ENCODE results near the gene CCDC191.

Gene CCDC191, protein sequence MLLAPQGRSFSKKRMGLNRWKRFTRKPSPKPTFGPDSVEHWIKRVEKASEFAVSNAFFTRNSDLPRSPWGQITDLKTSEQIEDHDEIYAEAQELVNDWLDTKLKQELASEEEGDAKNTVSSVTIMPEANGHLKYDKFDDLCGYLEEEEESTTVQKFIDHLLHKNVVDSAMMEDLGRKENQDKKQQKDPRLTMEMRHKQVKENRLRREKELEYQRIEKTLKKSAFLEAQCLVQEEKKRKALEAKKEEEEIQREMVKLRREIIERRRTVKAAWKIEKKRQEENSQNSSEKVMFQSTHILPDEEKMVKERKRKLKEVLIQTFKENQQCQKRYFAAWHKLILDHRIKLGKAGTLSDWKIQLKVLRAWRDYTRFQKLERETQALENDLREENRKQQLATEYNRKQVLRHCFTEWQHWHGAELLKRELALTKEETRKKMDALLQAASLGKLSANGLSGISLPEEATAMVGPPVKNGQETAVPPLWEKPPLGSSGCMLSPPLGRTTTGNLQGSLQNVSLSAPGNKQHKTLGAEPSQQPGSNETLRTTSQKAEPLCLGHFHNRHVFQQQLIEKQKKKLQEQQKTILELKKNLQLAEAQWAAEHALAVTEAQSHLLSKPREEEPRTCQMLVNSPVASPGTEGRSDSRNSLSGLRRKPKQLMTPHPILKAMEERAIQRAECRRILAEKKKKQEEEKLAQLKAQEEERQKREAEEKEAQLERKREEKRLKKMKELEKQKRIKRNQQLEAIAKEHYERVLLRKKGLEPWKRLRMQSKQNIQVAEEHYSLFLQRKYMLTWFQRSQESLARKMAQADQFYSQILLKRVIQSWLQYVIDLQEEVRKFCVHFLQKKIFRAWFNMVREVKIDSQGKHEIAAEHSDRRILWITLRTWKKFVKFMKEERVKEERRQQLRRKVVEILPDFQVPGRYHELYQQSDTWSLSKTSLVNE

DNA sequence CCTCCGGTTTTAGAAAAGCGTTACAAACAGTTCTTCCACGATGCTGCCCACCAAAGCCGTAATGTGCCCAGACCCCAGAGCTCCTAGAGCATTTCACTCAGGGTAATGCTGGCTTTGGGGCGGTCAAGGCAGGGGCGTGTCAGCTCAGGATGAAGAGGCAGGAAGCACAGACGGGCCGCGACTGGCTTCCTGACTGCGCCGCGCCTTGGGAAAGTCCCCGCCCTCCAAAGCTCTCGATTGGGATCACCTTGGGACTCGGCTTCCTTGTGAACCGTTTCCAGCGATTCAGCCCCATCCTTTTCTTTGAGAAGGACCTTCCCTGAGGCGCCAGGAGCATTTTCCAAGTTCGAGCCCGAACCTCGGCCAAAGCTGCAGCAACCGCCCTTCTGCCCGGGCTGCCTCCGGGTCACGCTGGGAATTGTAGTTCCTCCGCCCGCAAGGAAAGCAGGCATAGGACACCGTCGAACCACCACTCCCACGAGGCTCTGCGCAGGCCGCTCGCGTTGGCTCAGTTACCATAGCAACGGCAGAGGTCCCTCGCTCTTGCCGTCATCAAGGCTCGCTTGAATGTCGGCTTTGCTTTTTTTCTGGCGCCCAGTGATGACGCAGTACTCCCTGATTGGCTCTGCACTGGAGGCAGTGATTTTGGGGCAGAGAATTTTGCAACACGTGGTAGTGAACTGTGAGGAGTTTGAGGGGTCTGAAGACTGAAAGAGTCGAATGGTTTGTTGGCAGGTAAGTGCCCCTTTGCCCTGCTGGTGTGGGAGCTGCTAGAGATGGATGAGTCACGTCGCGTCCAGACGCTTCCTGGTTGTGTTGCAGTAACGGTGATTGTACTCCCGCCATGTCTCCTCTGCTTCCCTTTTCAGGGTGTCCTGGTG is at the start of gene CCDC191, which contains the start of gene QTRT2:
TSS of gene CCDC191 (minus strand) at position 397 of the 881 bp plus-strand sequence. CDS start at position 337, 60 bp downstream.
TSS of gene QTRT2 (plus strand) at position 608 of the 881 bp plus-strand sequence. CDS start 8,521 bp downstream, outside the sequence.
- peak; percentile 99 for DNase-seq

DNA sequence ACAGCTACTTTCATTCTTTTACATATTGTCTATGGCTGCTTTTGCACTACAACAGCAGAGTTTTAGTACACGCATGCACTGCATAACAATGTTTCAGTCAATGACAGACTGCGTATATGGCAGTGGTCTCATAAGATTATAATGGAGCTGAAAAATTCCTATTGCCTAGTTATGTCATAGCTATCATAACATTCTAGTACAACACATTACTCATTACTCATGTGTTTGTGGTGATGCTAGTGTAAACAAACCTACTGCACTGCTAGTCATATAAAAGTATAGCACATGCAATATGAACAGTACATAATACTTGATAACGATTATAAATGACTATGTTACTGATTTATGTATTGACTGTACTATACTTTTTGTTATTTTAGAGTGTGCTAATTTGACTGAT is 48.1 kb upstream of the CCDC191 start:
- DNase-seq, result no peak

DNA sequence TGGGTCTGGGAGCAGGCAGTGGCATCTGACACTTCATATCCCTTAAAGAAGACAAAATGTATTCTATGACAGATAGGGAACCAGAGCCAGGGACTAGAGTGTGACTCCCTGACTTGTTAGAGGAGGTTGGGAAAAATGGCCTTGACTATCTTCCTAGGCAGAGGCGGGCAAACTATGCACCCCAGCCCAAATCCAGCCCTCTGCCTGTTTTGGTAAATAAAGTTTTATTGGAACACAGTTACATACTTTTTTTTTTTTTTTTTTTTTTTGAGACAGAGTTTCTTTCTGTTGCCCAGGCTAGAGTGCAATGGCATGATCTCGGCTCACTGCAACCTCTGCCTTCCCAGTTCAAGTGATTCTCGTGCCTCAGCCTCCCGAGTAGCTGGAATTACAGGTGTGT is 47.5 kb upstream of the CCDC191 start:
- DNase-seq, result no peak

DNA sequence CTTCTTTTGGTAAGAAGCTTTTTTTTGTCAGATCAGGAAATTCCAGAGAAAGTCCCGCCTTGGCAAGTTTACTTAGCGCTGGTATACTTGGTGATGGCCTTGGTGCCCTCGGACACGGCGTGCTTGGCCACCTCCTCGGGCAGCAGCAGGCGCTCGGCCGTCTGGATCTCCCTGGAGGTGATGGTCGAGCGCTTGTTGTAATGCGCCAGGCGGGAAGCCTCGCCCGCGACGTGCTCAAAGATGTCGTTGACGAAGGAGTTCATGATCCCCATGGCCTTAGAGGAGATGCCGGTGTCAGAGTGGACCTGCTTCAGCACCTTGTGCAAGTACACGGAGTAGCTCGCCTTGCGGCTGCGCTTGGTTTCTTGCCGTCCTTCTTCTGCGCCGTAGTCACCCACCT is 46.9 kb upstream of the CCDC191 start:
- no peak for DNase-seq

DNA sequence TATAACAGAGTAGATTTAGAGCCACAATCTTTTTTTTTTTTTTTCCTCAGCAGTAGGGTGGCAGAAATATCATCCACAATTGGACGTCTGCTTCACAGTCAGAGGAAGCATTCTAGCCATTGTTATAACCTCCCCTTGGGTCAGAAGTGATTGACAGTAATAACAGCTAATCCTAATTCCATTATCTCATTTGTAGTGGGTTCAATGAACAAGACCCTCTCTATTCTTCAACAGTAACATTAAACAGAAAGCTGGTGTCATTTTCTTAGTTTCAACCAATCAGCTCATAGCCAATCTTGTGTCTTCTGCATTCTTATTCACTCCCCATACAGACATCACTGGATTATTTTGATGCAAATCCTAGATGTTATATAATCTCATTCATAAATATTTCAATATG is 44.8 kb upstream of the CCDC191 start:
- DNase-seq, result no peak

DNA sequence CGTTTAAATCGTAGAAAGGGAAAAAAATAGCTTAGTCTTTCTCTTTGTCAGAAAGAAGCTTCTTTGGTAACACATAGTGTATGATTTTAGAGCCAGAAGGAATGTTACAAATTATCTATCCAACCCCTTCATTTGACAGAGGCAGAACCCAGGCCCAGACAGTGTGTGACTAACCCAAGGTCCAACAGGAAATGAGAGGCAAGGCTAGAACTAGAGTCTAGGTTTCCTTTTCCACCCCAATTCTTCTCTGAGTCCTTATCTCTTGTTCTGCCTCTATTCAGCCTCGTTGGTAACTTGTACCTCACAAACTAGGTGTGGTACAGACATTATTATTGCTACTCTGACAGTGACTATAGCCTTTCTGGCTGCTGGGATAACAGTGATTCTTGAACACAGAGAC is 39.5 kb upstream of the CCDC191 start:
- DNase-seq, result no peak

DNA sequence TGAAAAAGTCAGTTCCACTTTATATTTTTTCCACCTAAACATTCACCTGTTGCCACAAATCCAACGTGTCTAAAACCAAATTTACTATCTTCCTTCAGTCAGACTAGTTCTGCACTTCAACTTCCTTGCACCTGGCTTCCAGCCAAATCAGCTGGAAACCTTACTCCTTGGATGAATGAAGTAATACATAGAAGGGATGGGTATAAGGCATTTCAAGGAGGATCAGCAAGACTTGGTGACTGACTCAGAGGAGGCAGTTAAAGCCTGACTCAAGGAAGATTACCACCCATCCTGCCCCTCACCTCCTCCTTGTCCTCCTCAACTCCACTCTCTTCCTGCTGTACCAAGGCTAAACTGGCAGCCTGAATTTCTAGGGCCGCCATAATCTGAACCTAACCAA is 37.3 kb upstream of the CCDC191 start:
- no peak for DNase-seq

DNA sequence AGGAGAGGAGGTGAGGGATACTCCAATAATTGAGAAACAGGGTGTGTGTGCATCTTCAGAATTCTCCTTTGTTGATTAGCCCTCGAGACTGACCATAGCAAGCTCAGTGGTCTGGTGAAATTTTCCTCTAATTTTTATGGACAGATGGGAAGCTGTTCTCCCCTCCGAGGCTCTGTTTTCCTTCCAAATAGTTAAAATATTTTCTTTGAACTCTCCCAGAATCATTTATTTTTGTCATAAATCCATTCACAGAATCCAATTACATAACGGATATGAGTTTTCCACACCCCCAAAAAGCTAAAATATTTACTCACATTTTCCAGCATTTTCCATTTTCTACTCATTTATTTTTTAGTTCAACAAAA is 36.7 kb upstream of the CCDC191 start:
- no peak for DNase-seq

DNA sequence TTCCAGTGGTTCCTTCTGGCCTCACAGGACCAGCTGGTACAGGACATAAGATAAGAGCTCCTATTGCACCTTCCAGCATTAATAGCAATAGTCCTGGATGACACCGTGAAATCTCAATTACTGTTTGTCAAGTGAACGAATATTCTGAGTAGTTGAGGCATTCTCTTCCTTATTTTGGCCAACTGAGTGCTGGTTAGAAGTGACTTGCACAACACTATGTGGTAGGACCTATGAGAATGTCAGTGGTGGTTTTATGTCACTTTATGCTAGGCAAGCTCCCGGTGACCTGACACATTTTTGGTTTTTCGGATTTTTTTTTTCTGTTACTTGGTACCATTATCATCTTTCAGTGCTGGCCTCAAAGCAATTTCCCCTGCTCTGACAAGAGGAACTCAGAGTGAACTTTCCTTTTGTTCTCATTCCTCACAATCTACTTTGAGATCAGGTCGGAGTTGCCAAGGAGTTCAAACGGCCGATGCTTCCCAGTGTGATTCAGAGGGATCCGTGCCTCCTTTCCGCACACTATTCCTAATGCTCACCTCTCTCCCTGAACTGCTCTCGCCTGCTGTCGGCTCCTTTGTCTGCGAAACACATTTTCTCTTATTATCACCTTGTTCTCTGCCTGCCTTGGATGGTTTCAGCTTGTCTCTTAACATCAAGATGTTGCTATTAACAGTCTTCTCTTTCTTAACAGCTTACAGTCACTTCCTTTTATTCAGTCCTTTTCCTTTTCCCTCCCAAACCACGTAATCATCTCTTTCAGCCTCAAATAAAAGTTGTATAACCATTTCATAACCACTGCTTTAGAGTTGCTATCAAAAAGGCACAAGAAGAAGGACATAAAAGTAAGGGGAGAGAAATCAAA is 36.1 kb upstream of the CCDC191 start:
- DNase-seq, result no peak

DNA sequence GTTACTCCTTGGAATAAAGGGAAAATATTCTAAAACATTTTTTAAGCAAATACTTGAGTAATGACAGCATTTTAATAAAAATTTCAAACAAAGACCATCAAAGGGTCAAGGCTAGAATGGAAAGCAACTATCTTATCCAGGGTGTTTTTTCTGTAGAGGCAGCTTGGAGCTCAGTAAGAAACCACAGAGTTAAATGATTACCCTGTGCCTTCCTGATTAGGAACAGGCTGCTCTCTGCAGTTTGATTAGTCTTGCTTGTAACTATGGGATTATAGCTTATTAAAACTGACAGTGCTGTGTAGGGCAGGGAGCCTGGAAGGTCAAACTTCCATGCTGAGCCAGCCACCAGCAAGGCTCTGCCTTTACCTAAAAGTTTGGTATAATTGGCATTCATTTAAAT is 33.3 kb upstream of the CCDC191 start:
- no peak for DNase-seq

DNA sequence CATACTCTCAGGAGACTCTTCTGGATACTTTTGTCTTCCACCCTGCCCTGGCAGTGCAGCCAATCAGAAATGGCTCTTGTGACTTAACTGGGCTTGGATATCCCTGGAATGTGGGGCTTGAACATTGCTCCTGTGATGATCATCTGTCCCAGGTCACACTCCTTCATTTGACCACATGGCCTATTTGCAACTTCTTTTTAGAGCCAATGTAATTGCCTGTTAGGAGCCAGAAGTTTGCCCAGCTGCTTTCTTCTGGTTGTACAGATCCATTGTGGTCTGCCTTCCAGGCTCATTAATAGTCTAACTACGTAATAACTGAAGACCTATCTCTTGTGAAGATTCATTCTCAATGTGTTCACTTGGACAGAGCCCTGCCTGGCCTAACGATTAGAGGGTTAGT is 30.0 kb upstream of the CCDC191 start:
- no peak for DNase-seq

DNA sequence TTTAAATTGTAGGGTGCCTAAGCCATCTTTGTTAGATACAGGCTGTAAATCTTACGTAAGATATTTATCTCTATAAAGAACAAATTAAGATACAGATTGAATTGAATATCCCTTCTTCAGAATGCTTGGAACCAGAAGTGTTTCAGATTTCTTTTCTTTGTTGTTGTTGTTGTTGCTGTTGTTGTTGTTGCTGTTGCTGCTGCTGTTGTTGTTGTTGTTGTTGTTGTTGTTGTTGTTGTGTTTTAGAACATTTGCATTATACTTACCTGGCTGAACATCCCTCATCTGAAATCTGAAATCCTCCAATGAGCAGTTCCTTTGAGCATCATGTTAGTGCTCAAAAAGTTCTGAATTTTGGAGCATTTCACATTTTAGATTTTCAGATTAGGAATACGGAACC is 26.8 kb upstream of the CCDC191 start:
- no peak for DNase-seq

DNA sequence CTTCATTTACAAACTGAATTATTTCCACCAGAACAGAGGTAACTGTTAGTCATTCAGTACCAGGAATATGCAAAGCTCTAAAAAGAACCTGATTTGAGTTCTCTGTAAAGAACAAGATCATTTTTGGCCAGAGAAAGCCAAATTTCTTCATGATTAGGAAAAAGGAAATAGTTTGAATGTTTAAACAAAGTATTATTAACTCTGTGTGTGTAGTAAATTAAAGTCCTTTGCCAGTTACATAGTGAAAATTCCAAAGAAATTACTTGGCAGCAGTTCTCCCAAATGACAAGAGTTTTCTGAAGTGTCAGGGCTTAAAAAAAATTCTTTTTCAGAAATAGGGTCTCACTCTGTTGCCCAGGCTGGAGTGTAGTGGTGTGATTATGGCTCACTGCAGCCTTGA is 24.7 kb upstream of the CCDC191 start:
- no peak for DNase-seq

DNA sequence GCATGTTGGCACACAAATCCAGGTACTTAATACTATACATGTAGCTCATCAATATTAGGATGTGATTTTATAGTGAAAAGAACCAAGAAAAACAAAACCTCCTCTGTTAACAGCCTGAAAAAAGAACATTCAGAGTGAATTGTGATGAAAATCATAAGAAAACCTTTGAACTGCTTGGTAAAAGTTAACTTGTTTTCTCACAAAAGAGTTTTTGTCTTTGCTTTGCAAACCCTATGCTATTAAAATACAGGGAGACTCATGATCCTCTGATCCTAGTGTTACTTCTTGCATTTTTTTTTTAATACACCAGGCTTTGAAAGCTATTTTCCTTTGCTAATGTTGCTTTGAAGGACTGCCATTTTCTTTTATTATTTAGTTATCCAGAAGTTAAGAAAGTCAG is 23.9 kb upstream of the CCDC191 start:
- DNase-seq, result no peak

DNA sequence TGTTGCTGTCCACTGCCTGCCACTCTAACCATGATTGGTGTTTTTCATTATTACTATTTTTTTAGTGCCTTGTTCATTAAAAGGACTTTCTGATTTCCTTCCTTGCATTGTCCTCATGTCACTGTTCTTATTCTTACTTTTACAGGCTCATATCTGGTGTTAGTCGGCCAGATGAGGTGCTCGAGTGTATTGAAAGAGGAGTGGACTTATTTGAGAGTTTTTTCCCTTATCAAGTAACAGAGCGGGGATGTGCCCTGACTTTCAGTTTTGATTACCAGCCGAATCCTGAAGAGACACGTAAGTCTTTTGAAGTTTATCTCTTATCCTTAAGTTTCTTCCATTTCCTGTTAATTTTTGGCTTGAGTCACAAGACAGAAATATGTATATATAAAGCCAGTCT is 23.4 kb upstream of the CCDC191 start:
- DNase-seq, result no peak

DNA sequence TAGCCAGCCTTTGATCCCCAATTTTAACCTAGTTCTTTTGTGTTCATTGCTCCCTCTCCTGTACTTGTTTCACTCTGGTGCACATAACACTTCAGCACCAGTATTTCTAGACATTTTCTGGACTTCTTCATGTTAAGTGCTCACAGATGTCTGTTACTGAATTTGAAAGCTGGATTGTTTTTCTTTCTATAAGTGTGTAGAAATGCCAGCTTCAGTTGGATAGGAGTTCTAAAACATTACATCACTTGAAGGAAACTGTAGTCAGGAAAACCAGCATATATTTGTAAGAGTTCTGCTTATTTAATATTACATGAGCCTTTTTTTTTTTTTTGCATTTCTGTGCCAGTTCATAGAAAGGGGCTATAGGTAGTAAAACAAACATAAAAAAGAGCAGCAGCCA is 21.8 kb upstream of the CCDC191 start:
- no peak for DNase-seq

DNA sequence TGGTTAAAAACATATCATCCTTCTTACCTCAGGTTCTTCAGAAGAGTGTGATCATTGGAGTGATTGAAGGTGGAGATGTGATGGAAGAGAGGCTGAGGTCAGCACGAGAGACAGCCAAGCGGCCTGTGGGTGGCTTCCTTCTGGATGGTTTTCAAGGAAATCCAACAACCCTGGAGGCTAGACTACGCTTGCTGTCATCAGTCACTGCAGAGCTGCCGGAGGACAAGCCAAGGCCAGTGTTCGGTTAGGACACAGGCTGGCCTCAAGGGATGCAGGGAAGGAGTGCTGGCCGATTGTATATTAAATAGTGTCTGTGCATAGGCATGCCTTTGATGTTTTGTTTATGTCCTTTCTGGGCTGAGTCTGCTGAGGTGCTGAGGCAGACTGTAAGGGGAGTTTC is 20.4 kb upstream of the CCDC191 start:
- no peak for DNase-seq

DNA sequence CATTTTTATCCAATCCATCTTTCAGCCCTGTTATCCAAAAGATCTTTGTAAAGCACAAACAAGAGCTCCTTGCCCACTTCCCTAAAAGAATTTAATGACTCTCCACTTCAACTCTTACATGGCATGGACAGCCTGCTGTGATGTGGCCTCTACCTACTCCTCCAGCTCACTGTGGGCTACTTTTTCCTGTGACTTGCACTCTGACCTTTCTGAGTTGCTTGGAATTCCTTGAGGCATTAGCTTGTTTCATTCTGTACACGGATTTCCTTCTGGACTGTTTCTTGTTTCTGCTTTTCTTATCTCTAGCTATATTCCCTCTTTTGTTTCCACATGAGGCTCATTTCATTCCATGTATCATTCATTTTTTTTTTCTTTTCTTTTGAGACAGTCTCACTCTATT is 15.5 kb upstream of the CCDC191 start:
- DNase-seq, result no peak

DNA sequence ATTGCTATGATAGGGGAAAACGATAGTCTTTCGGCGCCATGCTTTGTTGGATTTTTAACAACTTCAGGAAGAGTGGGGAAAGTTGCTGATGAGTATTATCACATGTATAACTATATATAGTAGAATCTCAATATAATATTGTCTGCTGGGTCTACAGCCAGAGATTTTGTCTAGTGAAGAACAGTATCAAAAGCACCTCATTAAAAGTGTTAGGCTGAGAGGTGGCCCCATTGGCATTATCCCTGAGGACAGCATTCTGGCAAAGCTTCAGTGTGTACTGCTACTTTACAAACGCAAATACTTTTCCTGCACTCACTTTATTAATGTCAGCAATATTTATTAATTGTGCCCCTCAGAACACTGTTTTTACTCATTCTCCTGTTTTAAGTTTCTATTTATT is 12.0 kb upstream of the CCDC191 start:
- no peak for DNase-seq

DNA sequence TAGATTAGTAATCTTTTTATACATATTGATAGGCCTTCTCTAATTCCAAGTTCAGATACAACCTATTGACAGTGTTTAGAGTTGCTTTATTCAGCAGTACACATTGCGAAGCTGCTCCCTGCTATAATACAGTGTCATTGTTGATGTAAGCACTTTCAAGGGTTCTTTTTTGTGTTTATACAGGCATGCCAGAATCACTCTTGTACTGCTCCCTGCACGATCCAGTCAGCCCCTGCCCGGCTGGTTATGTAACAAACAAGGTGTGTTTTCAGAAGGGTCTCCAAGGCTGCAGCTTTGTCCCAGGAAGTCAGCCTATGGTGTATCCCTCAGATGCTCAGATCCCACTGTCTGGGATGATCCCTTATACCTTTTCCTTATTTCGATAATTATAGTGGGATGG is 11.5 kb upstream of the CCDC191 start:
- DNase-seq, result no peak

DNA sequence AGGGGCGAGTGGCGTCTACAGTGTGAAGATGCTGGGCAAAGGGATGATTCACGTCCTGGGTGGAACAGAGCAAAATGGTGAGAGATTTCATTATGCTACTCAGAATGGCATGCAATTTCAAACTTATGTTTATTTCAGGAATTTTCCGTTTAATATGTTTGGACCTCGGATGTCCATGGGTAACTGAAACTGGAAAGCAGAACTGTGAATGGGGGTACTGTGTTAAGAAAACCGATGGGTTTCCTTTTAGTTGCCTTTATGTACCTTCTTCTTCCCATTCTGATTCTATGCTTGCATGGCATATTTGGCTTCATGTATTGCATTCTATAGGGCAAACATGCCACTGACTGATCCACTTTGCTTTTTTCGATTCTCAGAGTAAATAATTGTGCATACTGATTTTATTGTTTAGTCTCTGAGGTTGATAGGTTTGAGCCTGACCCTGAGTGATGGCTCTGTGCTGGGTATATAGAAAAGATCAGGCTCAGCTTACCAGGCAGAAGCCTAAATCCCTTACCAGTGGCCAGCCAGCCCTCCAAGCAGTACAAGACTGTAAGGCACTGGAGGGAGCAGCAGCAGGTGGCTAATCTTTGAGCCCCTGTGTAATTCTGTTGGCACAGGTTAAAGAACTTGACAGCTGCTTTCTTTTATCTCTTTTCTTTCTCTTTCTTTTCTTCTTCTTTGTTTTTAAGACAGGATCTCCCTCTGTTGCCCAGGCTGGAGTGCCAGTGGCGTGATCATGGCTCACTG is 4.8 kb upstream of the CCDC191 start:
- no peak for DNase-seq
